Ishikawa (cell line): ENCODE measurements around the gene RIPPLY2.

Experiments used
- CEBPB ChIP-seq: IDR thresholded peaks from 2 replicates; pipeline ENCODE4 v1.6.1; 2012
- EP300 ChIP-seq: IDR thresholded peaks from 2 replicates; pipeline ENCODE4 v1.6.1; 2012; ENCODE audit warnings: borderline replicate concordance
- MAX ChIP-seq: IDR thresholded peaks from 2 replicates; pipeline ENCODE4 v1.6.1; 2012
- RAD21 ChIP-seq: IDR thresholded peaks from 2 replicates; pipeline ENCODE4 v1.6.1; 2012; ENCODE audit warnings: low read depth
- REST ChIP-seq: IDR thresholded peaks from 2 replicates; pipeline ENCODE4 v1.6.1; 2012; ENCODE audit warnings: low read depth, mild to moderate bottlenecking
- TAF1 ChIP-seq: IDR thresholded peaks from 2 replicates; pipeline ENCODE4 v1.6.1; 2012; ENCODE audit warnings: low read depth, mild to moderate bottlenecking
- TEAD4 ChIP-seq: IDR thresholded peaks from 2 replicates; pipeline ENCODE4 v1.6.1; 2012
- USF1 ChIP-seq: IDR thresholded peaks from 2 replicates; pipeline ENCODE4 v1.6.1; 2012

- no peak for TF ChIP-seq CEBPB
- no peak for TF ChIP-seq RAD21
- TF ChIP-seq REST, result no peak
- no peak for TF ChIP-seq TAF1
- no peak for TF ChIP-seq USF1
- no peak for TF ChIP-seq TEAD4
- TF ChIP-seq EP300, result no peak
- TF ChIP-seq MAX, result no peak
These were observed 19.4 kb downstream of the RIPPLY2 start for GRCh38 chr6:83872386-83873118.
